Activated T-cell treated with anti-CD3 and anti-CD28 coated beads for 48 hours (primary cell): ENCODE results near the gene PRELP.
"Not testable (repeated sequence)": the region's sequence is repeated elsewhere in the genome, so short reads cannot be mapped to it uniquely, and the experiment has no call there.

Source experiments
- DNase-seq: peaks from one replicate; pipeline ENCODE4 v3.0.0-alpha.2; 2020; ENCODE audit warnings: low read depth

Gene PRELP

DNA sequence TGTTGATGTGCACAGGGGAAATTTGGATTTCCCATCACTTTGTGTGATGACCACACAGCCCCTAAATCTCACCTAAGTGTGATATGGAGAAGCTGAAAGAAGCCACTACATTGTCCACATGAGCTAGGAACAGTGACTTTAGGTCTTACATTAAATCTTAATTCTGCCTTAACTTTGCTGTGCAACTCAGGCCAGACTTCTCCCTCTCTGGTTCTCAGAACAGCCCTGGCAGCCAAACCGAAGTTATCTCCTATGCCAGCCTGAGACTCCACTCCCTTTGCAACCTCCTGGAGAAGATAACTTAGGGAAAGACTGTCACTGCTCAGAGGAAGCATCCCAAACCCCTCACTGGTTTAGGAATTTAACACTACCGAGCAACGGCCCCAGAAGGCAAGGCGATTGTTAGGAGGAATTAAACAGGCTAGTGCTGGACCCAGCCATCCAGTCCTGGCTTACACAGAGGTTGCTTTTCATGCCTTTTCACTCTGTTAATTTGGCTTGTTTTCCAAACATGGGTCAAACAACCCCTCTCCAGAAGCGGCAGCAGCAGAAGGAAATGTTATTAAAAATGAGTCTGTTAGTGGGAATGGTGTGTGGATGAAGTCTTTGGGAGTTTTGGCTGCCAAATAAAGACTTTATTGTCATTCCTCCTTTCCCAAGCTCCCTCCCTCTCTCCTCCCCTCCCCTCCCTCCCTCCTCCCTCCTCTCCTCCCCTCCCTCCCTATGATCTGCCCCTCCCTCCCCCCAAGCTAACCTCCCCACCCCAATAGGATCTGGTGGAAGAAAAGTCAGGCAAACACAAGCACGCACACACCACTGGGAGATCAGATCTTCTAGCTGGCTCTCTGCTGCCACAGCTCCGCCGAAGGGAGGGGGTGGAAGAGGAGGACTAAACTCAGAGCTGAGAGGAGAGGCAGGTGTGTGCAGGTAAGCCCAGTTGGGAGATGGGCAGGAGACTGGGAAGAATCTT lies at the start of gene PRELP:
Gene PRELP, plus strand, starts transcription at position 795 of the 970 bp plus-strand sequence. CDS start 7,379 bp downstream, outside the sequence.
- no peak for DNase-seq

DNA sequence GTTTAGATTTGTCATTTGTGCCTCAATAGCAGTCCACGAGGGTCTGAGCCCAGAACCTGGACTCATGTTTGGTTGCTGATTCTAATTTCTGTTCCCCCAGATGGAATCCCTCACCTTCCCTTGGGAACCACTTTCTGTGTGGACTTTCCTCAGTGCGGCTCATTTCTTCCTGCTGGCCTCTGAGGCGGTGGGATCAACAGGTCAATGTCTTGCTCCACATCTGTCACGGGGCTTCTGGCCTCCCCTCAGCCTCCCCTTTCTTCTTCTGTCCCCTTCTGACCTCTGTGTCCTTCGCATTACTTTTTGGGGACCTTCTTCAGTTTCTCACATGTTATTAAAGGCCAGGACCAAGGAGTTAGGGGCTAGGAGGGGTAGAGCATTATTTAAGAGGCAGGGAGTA lies 49.2 kb upstream of the PRELP start:
- DNase-seq, result no peak

DNA sequence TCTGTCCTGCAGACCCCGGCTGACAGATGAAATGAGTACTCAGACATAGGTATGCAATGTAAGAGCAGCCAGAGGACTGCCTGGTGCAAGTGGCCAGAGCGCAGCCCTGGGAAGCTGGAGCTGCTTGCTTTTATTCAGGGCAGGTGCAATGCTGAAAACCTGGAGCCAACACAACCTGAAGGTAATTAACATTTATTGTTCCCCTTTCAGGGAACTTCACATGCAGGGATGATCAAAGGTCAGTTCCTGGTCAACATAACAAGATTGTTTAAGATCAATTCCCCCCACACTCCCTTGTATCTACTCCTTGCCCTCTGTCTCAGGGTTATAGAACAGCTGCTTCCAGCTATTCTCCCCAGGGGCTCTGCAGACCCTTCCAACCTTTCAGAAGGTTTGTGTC lies 48.7 kb upstream of the PRELP start:
- no peak for DNase-seq

DNA sequence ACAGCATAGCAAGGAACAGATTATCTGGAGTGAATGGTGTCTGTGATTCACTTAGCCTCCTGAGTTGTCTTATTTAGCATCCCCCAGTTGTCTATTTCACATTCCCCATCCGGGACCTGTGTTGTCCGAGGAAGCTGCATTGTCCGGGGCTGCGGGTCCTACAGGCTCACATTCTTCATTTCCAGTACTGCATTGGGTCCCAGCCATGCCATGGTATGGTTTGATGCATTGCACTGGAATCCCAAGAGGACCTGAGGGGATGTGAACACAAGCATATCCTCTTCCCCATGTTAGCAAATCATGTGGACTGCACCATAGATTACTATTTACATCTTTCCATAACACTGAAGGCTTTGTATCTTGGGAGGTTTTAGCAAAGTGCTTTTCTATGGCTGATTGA lies 48.2 kb upstream of the PRELP start:
- no peak for DNase-seq

DNA sequence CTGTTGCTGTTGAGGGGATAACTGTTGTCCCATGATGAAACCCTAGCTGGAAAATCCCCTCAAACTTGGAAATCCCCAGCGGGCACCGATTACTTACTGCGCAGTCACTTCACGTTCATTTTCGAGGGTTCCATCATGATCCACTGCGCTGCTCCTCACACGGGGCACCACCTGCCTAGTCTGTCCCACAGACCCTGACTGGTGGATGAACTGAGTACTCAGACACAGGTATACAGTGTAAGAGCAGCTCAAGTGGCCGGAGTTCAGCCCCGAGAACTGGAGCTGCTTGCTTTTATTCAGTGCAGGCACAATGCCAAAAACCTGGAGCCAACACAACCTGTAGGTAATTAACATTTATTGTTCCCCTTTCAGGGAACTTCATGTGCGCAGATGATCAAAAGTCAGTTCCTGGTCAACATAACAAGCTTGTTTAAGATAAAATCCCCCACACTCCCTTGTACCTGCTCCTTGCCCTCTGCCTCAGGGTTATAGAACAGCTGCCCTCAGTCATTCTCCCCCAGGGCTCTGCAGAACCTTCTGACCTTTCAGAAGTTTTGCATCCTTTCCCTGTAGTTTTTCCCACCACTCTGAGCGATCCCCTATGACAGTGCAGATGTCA lies 46.5 kb upstream of the PRELP start:
- no peak for DNase-seq

DNA sequence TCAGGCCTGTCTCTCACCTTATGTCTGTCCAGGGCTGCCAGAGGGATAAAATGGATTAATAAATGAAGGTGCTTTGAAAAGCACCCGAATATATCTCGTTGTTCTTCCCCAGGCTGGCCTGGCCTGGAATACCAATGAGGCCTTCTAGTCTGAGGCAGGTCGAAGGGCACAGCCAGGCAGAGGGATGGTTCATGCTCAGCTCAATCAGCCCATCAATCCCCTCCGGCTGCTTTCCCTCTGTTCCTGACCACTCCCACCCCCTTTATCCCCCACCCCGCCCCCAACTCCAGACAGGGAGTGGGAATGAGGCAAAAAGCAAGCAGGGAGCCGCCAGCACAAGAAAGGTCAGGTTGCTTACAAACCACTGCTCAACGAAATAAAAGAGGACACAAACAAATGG lies 40.0 kb upstream of the PRELP start:
- DNase-seq, result no peak

DNA sequence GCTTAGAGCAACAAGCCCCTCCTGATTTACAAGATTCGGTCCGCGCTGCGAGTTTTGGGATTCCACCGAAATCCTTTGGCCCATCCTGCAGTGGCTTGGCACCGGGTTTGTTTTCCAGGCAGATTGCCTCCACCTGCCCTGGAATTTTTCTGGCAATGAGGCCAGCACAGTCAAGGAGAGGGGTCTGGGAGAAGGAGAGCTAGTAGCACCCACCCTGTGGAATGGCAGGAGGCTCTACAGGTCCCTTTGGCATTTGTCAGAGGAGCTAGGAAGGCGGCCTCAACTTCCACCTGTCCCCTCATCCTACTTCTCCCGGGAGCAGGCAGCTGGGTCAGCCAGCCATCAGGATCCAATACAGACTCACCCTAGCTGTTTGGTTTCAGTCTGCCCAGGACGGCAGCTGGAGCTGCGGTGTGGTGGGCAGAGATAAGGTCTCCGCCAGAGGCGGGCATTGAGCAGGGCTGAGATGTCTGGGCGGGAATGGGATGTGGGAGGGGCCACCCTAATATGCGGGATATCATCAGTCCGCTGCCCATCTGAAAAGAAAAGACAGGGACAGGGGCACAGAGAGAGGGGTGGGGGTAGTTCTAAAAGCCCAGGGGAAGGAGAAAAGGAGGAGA lies 37.8 kb upstream of the PRELP start:
- no peak for DNase-seq

DNA sequence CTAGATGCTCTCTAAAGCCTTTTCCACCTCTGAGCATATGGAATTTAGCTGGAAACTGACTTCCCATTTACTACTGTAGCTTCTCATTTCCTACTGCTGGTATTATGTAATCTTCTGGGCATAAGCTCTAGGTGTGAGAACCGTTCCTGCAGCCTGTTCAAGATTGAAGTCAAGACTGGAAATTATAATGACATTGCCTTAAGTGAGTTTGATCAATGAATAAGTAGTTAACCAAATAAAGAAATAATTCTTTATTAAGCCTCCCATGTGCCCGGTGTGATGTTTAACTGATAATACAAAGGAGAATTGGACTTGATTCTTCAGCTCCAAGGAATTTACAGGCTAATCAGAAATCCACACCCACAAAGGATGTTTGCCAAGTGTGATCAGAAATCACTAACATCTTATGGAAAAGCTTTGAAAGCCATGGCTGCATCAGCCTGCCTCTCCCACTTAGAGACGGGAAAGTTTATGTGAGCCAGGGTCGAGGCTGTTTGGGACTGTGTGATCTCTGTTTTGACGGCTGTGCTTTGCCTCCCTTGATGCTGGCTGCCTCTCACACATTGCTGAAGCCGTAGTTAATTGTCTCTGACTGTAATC lies 36.4 kb upstream of the PRELP start:
- no peak for DNase-seq

DNA sequence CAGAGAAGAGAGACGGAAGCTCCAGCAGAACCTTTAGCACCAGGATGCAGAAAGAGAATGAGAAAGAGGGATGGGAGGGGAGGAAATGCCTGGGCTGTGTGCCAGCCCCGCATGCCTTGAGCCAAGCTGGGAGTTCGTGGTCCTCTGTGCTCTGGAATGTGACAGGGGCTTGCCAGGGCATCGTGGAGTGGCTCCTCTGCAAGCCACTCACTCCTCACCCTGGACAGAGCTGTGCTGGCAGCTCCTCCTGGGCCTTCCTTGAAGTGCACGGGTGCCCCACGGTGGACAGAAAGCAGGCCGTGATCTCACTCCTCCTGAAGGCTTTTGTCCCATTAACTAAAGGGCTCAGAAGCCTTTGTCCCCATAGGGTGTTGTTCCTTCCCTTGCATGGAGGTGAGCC lies 34.8 kb upstream of the PRELP start:
- no peak for DNase-seq

DNA sequence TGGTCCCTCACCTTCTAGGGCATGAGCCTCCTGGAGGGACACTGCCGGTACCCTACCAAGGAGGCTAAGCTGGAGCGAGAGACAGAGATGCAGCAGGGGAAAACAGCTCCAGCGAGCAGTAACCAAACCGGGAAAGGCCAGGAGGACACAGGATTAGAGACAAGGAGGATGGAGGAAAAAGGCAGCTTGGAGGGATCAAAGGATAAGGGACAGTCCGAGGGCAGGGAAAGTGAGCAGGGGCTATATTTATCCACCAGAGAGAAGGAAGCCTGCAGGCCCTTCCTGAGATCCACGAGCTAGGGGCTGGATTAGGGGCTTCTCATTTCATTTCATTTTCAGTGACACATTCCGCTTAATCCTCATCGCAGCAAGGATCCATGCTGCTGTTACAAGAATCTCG lies 33.8 kb upstream of the PRELP start:
- no peak for DNase-seq

DNA sequence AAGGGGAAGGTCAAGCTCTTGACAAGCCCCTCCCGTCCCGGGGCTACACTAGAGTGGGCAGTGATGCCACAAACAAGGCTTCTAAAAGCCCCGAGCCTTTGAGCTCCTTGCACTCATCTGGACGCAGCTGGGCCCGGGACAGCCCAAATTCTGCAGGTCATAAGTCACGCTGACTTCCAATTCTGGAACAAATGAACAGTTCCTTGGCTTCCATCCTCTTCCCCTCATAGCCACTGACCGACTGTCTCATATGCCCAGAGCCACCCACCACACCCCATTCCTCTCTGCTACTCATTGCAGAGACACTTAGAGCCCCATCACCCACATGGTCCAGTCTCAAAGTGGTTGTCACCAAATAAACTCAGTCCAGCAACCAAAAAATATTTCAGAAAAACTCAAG lies 32.8 kb upstream of the PRELP start:
- DNase-seq, result no peak

DNA sequence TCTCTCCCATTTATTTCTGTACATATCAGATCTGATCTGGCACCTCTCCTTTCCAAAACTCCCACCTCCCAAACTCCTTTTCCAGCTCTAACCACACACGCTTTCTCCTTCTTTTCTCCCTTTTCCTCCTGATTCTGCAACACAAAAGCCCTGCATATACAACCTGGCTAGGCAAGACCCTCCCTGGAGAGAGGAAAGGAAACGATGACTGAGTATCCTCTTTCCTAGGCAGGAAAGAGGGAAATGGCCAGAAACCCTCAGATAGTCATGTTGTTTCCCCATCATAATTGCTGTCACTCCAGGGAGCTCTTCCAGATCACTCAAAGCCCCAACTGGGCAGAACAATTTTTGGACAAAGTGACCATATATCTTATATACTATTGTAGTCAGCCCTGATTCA lies 32.3 kb upstream of the PRELP start:
- DNase-seq, result no peak

DNA sequence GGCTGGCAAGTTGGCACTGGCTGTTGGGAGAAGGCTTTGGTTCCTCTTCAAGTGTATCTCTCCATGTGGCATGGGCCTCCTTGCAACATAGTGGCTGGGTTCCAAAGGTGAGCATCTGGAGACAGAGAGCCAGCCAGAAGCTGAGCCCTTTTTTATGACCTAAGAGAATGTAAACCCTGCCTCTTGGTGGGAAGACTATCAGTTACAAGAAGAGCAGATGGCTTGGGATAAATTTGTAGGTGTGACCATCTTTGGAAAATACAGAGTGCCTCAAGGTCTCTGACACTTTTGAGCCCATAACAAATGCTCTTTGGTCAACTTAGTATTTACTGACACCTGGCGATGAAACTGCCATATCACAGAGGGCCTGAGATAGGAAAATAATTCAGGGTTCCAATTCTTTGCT lies 31.4 kb upstream of the PRELP start:
- no peak for DNase-seq

DNA sequence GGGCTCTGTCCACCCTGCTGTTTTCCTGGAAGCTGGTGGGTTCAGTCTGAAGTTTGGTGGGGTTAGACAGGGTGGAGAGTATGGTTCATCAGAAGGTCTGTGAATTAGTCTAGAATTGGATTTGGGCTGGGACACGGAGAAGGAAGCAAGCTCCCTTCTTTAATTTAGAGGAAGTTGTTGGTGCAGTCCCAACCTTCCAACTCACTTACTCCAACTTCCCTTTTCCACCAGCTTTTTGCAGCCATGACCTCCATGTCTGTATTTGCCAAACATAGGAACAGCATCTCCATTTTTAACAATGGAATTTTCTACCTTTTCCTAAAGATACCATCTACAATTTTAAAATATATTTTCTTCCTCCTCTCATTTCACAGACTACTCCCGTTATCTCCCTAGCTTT lies 28.5 kb upstream of the PRELP start:
- DNase-seq, result no peak

DNA sequence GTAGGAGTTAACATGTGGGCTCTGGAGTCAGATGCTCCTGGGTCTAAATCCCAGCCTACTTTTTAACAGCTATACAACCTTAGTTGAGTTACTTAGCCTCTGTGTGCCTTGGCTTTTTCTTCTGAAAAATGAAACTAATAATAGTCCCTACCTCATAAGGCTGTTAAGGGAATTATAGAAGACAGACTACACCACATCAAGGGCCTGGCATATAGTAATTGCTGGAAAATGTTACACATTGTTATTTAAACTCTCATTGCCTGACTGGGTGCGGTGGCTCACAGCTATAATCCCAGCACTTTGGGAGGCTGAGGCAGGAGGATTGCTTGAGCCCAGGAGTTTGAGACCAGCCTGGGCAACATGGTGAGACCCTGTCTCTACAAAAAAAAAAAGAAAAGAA lies 28.0 kb upstream of the PRELP start:
- not testable (repeated sequence) for DNase-seq

DNA sequence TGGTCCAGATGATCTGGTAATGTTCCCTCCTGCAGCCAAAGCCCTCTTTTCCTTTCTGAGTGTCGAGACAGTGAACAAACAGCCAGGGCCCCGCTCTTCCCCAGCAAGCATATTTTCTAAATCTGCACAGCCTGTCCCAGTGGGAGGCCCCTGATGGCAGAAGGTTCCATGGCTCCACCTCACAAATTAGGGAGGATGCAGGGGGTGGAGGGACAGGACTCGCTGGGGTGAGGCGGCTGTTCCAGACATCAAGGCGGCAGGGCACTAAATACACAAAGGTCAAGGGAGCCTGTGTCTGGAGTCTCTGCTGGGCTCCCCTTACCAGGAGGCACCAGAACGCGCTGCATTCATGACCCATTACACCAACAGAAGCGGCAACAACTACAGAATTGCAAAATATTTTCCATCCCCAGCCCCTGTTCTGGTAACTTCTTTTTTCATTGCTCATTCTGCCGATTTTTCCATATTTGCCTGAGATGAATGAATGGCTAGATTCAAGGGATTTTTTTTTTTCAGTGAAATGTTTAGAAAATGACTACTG lies 27.0 kb upstream of the PRELP start:
- no peak for DNase-seq

DNA sequence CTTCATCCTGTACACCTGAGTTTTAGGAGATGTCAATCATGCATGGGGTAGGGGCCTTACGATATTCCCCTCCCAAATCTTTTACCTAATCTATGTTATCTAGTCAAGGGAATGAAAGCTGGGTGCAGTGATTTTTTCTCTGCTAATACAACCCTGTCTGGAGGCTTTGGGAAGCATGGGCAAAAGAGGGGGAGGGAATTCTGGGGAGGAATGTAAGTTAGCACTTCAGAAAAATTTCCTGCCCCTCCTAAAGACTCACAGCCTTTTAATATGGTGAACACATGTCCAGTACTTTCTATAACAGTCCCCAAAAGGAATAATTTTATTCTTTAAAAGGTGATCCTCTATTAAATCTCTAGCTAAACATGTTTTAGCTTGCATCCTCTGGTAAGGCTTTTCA lies 25.6 kb upstream of the PRELP start:
- no peak for DNase-seq

DNA sequence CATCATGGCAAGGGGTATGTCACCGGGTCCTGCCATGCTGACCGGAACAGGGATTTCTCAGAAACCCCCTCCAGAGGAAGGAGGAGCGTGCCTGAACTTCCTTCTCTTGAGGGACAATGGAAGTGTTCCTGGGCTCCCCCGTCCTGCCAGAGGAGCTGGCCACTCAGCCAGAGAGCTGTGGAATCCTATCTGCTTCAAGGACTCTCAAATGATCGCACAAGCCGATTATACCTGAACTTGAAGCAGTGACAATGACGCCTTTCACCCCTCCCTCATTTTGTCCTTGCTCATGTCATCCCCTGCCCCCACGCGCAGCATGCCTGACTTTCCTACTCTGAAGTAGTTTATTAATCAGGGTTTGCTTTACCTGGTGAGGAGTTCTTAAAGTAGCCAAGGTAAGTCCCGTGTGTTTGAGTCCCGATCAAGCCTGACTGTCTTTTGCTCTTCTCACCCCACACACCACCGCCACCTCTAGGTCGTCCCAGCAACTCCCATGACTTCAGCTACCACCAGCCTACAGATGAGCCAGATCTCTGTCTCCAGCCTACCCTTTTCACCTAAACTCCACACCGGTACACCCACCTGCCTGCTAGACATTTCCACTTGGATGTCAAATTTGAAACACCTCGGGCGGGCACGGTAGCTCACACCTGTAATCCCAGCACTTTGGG lies 25.0 kb upstream of the PRELP start:
- no peak for DNase-seq

DNA sequence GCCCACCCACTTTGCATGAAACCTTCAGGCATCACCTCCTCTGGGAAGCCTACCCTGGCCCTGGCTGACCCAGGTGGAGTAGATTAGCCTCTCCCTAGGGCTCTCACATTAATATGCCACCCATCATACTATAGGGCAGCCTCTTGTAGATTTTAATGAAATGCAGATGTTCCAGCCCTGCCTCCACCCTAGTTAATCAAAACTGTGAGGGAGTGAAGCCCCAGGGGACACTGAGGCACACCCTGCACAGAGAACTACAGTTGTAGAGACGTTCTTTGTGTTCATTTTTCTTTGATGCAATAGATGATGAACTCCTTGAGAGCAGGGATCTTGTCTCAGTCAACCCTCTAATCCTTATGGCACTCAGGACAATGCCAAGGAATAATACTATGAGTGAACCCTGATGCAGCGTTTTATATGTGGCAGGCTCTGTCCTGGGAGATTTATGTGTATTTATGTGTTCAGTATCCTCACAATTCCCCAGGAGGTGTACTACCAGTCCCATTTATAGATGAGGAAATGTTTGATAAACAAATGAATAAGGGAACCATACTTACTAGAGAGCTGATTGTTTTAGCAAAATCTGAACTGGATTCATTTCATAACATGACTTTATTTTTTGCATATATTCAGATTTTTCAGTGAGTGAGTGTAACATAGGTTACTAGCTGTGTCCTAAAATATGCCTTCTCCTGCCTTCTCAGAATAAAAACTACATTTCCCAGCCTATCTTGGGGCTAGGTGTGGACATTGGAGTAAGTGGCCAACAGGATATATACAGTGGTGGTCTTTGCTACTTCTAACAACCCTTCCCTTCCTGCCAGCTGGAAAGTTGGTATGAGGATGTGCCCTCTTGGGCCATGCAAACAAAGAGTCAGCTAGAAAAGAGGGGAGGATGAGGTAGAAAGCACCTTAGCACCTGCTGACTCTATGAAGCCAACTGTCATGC lies 23.5 kb upstream of the PRELP start:
- no peak for DNase-seq

DNA sequence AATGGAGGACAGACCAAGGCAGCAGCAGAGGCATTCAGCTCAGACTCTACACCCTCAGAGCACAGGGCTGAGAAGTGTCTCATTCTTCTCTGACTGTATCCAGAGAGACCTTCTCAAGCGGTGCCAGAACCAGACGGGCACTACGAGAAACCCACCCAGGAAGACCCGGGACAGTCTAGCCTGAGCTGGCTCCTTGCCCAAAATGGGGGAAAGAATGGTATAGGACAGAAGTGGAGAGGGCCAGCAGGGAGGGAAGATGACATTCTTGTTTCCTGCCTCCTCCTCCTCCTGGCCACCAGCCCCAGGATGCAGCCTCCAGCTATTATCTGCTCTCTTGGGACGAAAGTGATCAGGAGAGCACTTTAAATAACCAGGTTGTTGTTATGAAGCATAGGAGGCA lies 22.6 kb upstream of the PRELP start:
- no peak for DNase-seq

DNA sequence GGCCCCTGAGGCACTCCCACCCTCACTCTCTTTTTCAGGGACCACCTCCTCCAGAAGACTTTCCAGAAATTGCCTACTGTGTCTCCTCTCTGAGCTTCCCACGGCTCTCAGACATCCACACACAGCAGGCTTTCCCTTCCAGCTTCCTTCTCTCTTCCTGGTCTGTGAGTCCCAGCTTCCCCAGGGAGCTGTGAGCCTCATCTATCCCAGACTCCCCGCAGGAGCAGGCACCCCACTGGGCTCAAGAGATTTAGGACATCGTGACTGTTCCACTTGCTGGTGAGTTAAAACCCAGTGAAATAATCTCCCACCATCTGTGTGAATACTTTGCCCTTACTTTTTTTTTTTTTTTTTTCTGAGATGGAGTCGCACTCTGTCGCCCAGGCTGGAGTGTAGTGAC lies 22.0 kb upstream of the PRELP start:
- no peak for DNase-seq
